ENCODE results near the gene CPSF2.

GRCh38 chr14:92203116-92203515 lies 81.3 kb downstream of the CPSF2 start:
- TF ChIP-seq, protein P1, sequence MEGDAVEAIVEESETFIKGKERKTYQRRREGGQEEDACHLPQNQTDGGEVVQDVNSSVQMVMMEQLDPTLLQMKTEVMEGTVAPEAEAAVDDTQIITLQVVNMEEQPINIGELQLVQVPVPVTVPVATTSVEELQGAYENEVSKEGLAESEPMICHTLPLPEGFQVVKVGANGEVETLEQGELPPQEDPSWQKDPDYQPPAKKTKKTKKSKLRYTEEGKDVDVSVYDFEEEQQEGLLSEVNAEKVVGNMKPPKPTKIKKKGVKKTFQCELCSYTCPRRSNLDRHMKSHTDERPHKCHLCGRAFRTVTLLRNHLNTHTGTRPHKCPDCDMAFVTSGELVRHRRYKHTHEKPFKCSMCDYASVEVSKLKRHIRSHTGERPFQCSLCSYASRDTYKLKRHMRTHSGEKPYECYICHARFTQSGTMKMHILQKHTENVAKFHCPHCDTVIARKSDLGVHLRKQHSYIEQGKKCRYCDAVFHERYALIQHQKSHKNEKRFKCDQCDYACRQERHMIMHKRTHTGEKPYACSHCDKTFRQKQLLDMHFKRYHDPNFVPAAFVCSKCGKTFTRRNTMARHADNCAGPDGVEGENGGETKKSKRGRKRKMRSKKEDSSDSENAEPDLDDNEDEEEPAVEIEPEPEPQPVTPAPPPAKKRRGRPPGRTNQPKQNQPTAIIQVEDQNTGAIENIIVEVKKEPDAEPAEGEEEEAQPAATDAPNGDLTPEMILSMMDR (conservative IDR thresholded peaks at IDR 0.05; ENCODE audit: low read depth, low read length): no peak
- no peak for TF ChIP-seq EZH2 (IDR thresholded peaks at IDR 0.05; ENCODE audit: low read length, unreplicated experiment)
